ENCODE data around the gene EXOC6B.

The EXOC6B gene

GRCh38 chr2:72350852-72351251 is 475.0 kb downstream of the EXOC6B start:
- CTCF ChIA-PET: interaction anchor here (1.5 kb wide), 1 partner anchor 23 kb away, joined by 4 read pairs; no protein-coding TSS in a partner anchor
- Histone ChIP-seq H3K9me3 (ENCODE audit: control insufficient read depth, insufficient read depth, low read depth, low read length) (no peaks in the 10 kb centered on the region), H3K36me3 (ENCODE audit: control insufficient read depth in 2 of 2, insufficient read depth in 1 of 2, low read length in 2 of 2) (no peaks in the 10 kb centered on the region), H3K4me1 (ENCODE audit: control insufficient read depth, insufficient read depth, low read length) (no peaks in the 10 kb centered on the region), H3K4me3 (ENCODE audit: low read depth, low read length) (no peak overlapping the region), H3K27ac (ENCODE audit: extremely low read depth, low read depth, low read length) (no peak overlapping the region)
- TF ChIP-seq ZFP41 (tag by site-specific recombination; IDR thresholded peaks at IDR 0.05; ENCODE audit: borderline replicate concordance) (no peak), ZNF514 (tag by site-specific recombination; IDR thresholded peaks at IDR 0.05) (no peak), ZNF513 (tag by site-specific recombination; IDR thresholded peaks at IDR 0.05) (no peak), ZNF639 (tag by site-specific recombination; IDR thresholded peaks at IDR 0.05) (no peak), ZNF792 (tag by site-specific recombination; IDR thresholded peaks at IDR 0.05) (no peak), ZNF341 (tag by site-specific recombination; IDR thresholded peaks at IDR 0.05; ENCODE audit: low read depth) (no peak), PRDM2 (tag by site-specific recombination; IDR thresholded peaks at IDR 0.05; ENCODE audit: borderline replicate concordance) (no peak), SP7 (tag by site-specific recombination; IDR thresholded peaks at IDR 0.05) (no peak), ZNF274 (IDR thresholded peaks at IDR 0.05; ENCODE audit: low read length) (no peak), ZNF274 (tag by site-specific recombination; IDR thresholded peaks at IDR 0.05; ENCODE audit: borderline replicate concordance) (no peak), SCRT1 (tag by site-specific recombination; IDR thresholded peaks at IDR 0.05; ENCODE audit: borderline replicate concordance) (no peak), ZSCAN30 (tag by site-specific recombination; IDR thresholded peaks at IDR 0.05) (no peak), ZNF416 (tag by site-specific recombination; IDR thresholded peaks at IDR 0.05) (no peak), ZBTB10 (tag by site-specific recombination; IDR thresholded peaks at IDR 0.05) (no peak), ZNF324 (tag by site-specific recombination; IDR thresholded peaks at IDR 0.05) (no peak)
- POLR2A ChIA-PET: no interaction called here
